HL-60 (cell line): ENCODE results near the gene DXO.

Experiments
- DNase-seq, 2 experiments: peaks; one replicate each; pipeline ENCODE4 v3.0.0-alpha.2; 2010 to 2020; ENCODE audit warnings: low read depth in 1 of 2, low spot score in 1 of 2
- H3K27ac ChIP-seq: fragments of 250-450 bp; sonication (Bioruptor Pico); replicated peaks from 2 replicates; pipeline ENCODE4 v1.5.1; 2020; ENCODE audit warnings: mild to moderate bottlenecking, moderate library complexity
- H3K27me3 ChIP-seq: fragments of 250-450 bp; sonication (Bioruptor Pico); 2 replicates; pipeline ENCODE4 v1.5.1; 2021; ENCODE audit warnings: mild to moderate bottlenecking, moderate library complexity; ENCODE audit not compliant: insufficient read depth, poor library complexity, severe bottlenecking
- H3K4me3 ChIP-seq: replicated peaks from 2 replicates; pipeline ENCODE4 v1.5.1; 2011; ENCODE audit warnings: mild to moderate bottlenecking, control low read depth, low read length; ENCODE audit not compliant: insufficient read depth
- GABPA ChIP-seq: IDR thresholded peaks from 2 replicates; pipeline ENCODE4 v1.6.1; 2012; ENCODE audit warnings: low read depth
- POLR2AphosphoS5 ChIP-seq: IDR thresholded peaks from 2 replicates; pipeline ENCODE4 v1.6.1; 2012; ENCODE audit warnings: low read depth
- SPI1 ChIP-seq: IDR thresholded peaks from 2 replicates; pipeline ENCODE4 v1.6.1; 2012; ENCODE audit warnings: low read depth, mild to moderate bottlenecking, borderline replicate concordance
- TF ChIP-seq, protein P1 (sequence below): IDR thresholded peaks from one replicate; pipeline ENCODE4 v1.5.1; 2011; ENCODE audit warnings: low read length, control low read depth, inconsistent platforms; ENCODE audit not compliant: insufficient read depth
- TF ChIP-seq, protein P2 (sequence below): IDR thresholded peaks from 2 replicates; pipeline ENCODE4 v1.6.1; 2012; ENCODE audit warnings: low read depth; ENCODE audit not compliant: insufficient replicate concordance

DXO gene

DNA sequence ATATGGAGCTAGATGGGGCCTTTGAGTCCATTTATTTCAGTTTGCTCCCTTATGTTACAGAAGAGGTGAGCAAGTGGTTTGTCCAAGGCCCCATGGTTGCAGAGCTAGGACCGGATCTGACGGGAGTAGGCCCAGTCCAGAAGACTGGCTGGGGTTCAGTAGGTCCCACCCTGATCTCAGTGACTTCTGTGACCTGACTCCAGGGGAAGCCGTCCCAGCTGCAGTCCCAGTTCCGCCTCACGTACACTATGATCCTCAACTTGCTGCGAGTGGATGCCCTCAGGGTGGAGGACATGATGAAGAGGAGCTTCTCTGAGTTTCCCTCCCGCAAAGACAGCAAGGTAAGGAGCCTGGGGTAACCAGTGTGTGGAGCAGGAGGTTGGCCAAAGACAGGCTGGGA lies 5.4 kb downstream of the DXO start:
- no peaks in the 10 kb centered on the region for H3K27me3 ChIP-seq
- no peak for DNase-seq
- no peak for TF ChIP-seq GABPA
- TF ChIP-seq, protein P1, sequence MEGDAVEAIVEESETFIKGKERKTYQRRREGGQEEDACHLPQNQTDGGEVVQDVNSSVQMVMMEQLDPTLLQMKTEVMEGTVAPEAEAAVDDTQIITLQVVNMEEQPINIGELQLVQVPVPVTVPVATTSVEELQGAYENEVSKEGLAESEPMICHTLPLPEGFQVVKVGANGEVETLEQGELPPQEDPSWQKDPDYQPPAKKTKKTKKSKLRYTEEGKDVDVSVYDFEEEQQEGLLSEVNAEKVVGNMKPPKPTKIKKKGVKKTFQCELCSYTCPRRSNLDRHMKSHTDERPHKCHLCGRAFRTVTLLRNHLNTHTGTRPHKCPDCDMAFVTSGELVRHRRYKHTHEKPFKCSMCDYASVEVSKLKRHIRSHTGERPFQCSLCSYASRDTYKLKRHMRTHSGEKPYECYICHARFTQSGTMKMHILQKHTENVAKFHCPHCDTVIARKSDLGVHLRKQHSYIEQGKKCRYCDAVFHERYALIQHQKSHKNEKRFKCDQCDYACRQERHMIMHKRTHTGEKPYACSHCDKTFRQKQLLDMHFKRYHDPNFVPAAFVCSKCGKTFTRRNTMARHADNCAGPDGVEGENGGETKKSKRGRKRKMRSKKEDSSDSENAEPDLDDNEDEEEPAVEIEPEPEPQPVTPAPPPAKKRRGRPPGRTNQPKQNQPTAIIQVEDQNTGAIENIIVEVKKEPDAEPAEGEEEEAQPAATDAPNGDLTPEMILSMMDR: no peak
- TF ChIP-seq, protein P2, sequence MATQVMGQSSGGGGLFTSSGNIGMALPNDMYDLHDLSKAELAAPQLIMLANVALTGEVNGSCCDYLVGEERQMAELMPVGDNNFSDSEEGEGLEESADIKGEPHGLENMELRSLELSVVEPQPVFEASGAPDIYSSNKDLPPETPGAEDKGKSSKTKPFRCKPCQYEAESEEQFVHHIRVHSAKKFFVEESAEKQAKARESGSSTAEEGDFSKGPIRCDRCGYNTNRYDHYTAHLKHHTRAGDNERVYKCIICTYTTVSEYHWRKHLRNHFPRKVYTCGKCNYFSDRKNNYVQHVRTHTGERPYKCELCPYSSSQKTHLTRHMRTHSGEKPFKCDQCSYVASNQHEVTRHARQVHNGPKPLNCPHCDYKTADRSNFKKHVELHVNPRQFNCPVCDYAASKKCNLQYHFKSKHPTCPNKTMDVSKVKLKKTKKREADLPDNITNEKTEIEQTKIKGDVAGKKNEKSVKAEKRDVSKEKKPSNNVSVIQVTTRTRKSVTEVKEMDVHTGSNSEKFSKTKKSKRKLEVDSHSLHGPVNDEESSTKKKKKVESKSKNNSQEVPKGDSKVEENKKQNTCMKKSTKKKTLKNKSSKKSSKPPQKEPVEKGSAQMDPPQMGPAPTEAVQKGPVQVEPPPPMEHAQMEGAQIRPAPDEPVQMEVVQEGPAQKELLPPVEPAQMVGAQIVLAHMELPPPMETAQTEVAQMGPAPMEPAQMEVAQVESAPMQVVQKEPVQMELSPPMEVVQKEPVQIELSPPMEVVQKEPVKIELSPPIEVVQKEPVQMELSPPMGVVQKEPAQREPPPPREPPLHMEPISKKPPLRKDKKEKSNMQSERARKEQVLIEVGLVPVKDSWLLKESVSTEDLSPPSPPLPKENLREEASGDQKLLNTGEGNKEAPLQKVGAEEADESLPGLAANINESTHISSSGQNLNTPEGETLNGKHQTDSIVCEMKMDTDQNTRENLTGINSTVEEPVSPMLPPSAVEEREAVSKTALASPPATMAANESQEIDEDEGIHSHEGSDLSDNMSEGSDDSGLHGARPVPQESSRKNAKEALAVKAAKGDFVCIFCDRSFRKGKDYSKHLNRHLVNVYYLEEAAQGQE: no peak
- TF ChIP-seq POLR2AphosphoS5: no peak
- TF ChIP-seq SPI1: no peak
- H3K27ac ChIP-seq: no peak overlapping the region
- no peak overlapping the region for H3K4me3 ChIP-seq

DNA sequence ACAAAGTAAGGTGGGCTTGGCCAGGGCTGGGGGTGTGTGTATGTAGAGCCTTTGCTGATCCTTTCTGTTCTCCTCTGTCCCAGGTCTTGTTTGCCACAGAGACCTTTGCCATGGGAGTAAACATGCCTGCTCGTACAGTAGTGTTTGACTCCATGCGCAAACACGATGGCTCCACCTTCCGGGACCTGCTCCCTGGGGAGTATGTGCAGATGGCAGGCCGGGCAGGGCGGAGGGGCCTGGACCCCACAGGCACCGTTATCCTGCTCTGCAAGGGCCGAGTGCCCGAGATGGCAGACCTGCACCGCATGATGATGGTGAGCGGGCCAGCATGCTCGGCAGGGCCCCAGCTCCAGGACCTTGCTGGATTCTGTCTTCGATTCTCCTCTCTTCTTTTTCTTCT lies 6.2 kb downstream of the DXO start:
- Histone ChIP-seq H3K27me3 (no peaks in the 10 kb centered on the region), H3K27ac (no peak overlapping the region), H3K4me3 (no peak overlapping the region)
- DNase-seq: no peak
- no peak for TF ChIP-seq GABPA
- TF ChIP-seq, protein P1: no peak
- no peak for TF ChIP-seq POLR2AphosphoS5
- TF ChIP-seq, protein P2: no peak
- no peak for TF ChIP-seq SPI1

DNA sequence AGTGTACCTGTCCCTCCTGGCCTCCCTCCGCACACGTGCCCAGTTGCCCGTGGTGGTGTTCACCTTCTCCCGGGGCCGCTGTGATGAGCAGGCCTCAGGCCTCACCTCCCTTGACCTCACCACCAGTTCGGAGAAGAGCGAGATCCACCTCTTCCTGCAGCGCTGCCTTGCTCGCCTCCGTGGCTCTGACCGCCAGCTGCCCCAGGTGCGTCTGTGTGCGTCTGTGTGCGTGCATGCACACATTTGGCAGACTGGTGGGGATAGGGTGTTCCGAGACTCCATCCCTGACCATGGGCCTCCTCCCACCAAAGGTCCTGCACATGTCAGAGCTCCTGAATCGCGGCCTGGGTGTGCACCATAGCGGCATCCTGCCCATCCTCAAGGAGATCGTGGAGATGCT lies 8.0 kb downstream of the DXO start:
- Histone ChIP-seq H3K4me3 (no peak overlapping the region), H3K27ac (no peak overlapping the region), H3K27me3 (no peaks in the 10 kb centered on the region)
- no peak for TF ChIP-seq GABPA
- no peak for TF ChIP-seq POLR2AphosphoS5
- TF ChIP-seq, protein P1: no peak
- TF ChIP-seq, protein P2: no peak
- no peak for TF ChIP-seq SPI1
- DNase-seq: no peak
